ENCODE results near the gene RMND5A. TPM values are rescaled to one million over a fixed set of nuclear protein-coding genes. Genes with fewer than 3 reads are reported as not detected.
A peak's percentile ranks its signal among the peaks of the same experiment; 100 is the strongest.

RMND5A gene
- total RNA-seq, 1 donor from 2014 or later, result 28.5 TPM

DNA sequence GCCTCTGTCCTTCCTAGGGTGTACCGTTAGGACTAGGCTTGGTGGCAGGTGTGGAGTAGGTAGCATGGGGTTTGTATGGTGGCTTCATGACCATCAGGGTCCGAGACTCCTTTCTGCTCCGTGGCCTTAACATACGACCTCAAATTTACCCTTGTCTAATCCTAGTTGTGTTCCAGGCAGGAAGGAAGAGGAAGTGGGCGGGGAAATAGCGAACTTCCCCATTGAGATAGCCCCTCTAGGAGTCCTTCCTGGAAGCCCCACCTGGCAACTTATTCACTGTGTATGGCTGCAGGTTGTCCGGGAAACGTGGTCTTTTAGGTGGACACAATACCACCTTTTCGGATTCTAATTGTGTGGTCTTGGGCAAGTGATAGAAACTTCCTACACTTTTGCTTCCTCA lies 61.3 kb downstream of the RMND5A start:
- H3K27me3 ChIP-seq, result no peaks in the 10 kb centered on the region
- no peaks in the 10 kb centered on the region for H3K9me3 ChIP-seq
- ATAC-seq (no peak), DNase-seq (no peak)
- H3K4me3 ChIP-seq, result no peak overlapping the region
- TF ChIP-seq, protein P1, sequence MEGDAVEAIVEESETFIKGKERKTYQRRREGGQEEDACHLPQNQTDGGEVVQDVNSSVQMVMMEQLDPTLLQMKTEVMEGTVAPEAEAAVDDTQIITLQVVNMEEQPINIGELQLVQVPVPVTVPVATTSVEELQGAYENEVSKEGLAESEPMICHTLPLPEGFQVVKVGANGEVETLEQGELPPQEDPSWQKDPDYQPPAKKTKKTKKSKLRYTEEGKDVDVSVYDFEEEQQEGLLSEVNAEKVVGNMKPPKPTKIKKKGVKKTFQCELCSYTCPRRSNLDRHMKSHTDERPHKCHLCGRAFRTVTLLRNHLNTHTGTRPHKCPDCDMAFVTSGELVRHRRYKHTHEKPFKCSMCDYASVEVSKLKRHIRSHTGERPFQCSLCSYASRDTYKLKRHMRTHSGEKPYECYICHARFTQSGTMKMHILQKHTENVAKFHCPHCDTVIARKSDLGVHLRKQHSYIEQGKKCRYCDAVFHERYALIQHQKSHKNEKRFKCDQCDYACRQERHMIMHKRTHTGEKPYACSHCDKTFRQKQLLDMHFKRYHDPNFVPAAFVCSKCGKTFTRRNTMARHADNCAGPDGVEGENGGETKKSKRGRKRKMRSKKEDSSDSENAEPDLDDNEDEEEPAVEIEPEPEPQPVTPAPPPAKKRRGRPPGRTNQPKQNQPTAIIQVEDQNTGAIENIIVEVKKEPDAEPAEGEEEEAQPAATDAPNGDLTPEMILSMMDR (IDR thresholded peaks at IDR 0.05), result no peak
- no peak overlapping the region for H3K27ac ChIP-seq
- H3K36me3 ChIP-seq, result no peaks in the 10 kb centered on the region
- intact Hi-C loops (cut with DNase I), result no loop called here
- no peaks in the 10 kb centered on the region for H3K4me1 ChIP-seq

DNA sequence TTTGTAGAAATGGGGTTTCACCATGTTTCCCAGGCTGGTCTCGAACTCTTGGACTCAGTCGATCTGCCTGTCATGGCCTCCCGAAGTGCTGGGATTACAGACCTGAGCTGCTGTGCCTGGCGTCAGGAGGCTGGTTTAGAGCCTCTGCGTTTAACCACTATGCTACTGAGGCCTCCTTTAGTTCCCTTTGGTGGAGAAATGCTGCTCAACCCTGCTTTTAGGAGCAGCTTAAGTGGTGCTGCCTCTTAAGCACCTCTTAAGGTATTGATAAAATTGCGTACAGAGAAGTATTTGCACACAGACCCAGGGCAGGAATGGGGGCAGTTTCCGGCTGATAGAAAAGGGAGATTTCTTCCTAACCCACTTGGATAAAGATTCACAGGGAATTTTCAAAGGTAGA lies 62.7 kb downstream of the RMND5A start:
- ATAC-seq (peak; percentile 48), DNase-seq (no peak)
- intact Hi-C loops (cut with DNase I), result no loop called here
- Histone ChIP-seq H3K4me3 (no peak overlapping the region), H3K27ac (no peak overlapping the region), H3K27me3 (no peaks in the 10 kb centered on the region), H3K4me1 (no peaks in the 10 kb centered on the region), H3K9me3 (no peaks in the 10 kb centered on the region), H3K36me3 (no peaks in the 10 kb centered on the region)
- TF ChIP-seq, protein P1 (IDR thresholded peaks at IDR 0.05), result no peak

DNA sequence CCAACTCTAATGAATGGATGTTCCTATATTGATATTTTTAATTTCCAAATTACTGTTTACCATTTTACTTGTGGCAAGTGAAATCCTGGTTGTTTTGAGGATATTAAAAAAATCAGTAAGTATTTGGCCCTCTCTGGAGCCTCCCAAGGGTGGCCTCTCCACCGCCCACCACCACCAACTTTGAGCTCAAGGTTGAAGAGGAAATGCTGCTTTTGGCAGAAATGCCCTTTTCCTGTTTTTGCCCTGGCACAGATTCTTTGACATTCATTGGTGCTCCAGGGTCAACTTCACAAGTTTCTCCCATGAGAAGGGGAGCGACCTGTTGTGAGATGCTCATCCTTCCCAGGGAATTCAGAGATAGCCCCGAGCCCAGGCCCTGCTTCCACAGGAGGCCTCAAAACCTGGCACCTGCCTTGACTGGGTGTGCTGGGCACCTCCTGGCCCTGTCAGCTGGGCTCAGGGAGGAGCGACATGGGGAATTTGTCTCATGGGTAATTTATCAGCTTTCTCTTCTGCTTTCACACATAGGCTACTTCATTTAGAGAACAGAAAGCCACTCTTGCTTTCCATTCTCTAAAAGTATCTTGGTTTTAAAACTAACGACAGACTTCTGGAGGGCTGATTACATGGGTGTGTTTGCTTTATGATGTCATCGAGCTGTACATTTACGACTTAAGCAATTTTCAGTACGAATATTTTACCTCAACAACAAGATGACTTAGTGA lies 63.7 kb downstream of the RMND5A start:
- TF ChIP-seq, protein P1 (IDR thresholded peaks at IDR 0.05), result no peak
- no peaks in the 10 kb centered on the region for H3K36me3 ChIP-seq
- ATAC-seq (no peak), DNase-seq (no peak)
- no peaks in the 10 kb centered on the region for H3K4me1 ChIP-seq
- H3K27ac ChIP-seq, result no peak overlapping the region
- H3K27me3 ChIP-seq, result peaks cover 3% of the 10 kb centered on the region
- H3K9me3 ChIP-seq, result no peaks in the 10 kb centered on the region
- intact Hi-C loops (cut with DNase I), result no loop called here
- no peak overlapping the region for H3K4me3 ChIP-seq

DNA sequence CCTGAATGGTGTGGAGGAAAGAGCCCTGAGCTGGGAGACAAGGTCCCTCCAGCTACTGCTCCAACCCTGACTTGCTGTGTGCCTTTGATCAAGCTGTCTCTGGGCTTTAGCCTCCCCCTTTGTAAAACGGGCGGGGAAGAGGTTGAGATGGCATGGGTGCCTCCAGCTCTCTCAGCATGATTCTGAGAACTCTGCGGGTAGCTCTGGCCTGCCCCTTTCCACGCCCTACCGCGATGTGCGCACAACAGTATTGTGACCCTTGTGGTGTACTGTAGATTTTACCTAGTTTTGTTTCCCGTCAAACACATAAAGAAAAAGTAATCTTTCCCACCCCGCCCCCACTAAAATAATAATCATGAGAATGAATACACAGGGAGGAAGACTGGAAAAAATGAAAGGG lies 65.4 kb downstream of the RMND5A start:
- Histone ChIP-seq H3K36me3 (no peaks in the 10 kb centered on the region), H3K9me3 (no peaks in the 10 kb centered on the region), H3K27me3 (peaks cover 20% of the 10 kb centered on the region), H3K4me3 (no peak overlapping the region), H3K4me1 (peaks cover 15% of the 10 kb centered on the region), H3K27ac (no peak overlapping the region)
- DNase-seq, result no peak
- ATAC-seq, result no peak
- TF ChIP-seq, protein P1 (IDR thresholded peaks at IDR 0.05), result no peak
- intact Hi-C loops (cut with DNase I), result no loop called here

DNA sequence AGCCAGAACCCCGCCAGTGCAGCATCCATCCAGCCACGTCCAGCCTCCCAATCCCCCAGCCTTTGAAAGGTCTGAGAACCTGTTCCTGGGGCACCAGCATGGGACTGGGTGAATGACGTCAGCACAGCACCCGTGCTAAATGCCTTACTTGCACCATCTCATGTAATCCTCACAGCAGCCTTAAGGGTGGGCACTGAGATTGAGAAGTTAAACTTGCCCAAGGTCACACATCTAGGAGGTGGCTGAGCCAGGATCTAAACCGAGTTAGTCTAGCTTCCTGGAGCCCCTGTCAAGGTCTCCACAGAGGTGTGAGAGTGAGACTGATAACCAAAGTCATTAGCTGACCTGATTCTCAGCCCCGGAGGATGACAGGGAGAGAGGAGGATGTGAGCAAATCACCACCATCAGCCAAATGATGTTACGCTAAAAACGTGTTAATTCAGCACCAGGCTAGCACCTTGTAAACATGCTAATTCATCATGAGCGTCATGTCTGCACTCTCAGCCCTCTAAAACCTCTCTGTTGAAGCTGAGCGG lies 66.0 kb downstream of the RMND5A start:
- intact Hi-C loops (cut with DNase I), result no loop called here
- ATAC-seq (peak; percentile 10), DNase-seq (no peak)
- H3K27ac ChIP-seq, result no peak overlapping the region
- H3K36me3 ChIP-seq, result no peaks in the 10 kb centered on the region
- peaks cover 25% of the 10 kb centered on the region for H3K27me3 ChIP-seq
- no peak overlapping the region for H3K4me3 ChIP-seq
- TF ChIP-seq, protein P1 (IDR thresholded peaks at IDR 0.05), result no peak
- H3K4me1 ChIP-seq, result peaks cover 20% of the 10 kb centered on the region
- H3K9me3 ChIP-seq, result no peaks in the 10 kb centered on the region

All from upper lobe of right lung (tissue), 1 donor.